ENCODE measurements around the gene COASY.
"Not testable (repeated sequence)": the region's sequence is repeated elsewhere in the genome, so short reads cannot be mapped to it uniquely, and the experiment has no call there.

Gene COASY

GRCh38 chr17:42535155-42536047 lies 26.5 kb upstream of the COASY start:
- DNase-seq = no peak

DNA sequence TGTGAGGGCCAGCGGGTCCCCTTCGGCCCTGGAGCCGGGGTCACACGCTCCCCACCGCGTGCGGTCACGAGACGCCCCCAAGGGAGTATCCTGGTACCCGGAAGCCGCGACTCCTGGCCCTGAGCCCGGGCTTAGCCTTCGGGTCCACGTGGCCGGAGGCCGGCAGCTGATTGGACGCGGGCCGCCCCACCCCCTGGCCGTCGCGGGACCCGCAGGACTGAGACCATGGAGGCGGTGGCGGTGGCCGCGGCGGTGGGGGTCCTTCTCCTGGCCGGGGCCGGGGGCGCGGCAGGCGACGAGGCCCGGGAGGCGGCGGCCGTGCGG lies 25.9 kb upstream of the COASY start, which contains the start of gene NAGLU:
NAGLU (plus strand) TSS at position 194 of the 324 bp plus-strand sequence; CDS start at position 226, 32 bp downstream.
- peak; percentile 56 for DNase-seq

- DNase-seq = peak; percentile 33
Observed at GRCh38 chr17:42536372-42537155, 25.4 kb upstream of the COASY start.

DNA sequence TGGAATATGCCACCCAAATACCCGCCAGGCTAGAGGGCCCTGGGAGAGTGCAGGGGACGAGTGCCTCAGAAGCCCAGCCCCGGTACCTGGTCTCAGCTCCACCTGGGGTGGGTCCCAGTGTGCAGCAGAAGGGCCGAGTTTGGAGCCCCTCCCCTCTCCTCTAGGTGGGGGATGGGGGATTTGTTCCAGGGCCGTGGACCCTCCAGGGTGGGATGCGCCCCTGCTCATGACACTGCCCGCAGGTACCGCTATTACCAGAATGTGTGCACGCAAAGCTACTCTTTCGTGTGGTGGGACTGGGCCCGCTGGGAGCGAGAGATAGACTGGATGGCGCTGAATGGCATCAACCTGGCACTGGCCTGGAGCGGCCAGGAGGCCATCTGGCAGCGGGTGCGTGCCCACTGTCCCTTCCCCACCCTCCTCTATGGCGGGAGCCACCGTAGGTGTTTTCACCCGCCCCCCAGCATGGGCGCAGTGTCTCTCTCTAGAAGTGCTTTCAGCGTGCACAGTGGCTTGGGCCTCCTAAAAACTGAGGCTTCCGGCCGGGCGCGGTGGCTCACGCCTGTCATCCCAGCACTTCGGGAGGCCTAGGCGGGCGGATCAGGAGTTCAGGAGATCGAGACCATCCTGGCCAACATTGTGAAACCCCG lies 24.7 kb upstream of the COASY start:
- DNase-seq = no peak

- DNase-seq = no peak
Observed at GRCh38 chr17:42537826-42538451, 24.0 kb upstream of the COASY start.

- DNase-seq = no peak
Observed at GRCh38 chr17:42538482-42538881, 23.5 kb upstream of the COASY start.

- not testable (repeated sequence) for DNase-seq
Observed at GRCh38 chr17:42540558-42540957, 21.4 kb upstream of the COASY start.

GRCh38 chr17:42541041-42541833 lies 20.7 kb upstream of the COASY start:
- DNase-seq = no peak

GRCh38 chr17:42543190-42544079 lies 18.5 kb upstream of the COASY start:
- DNase-seq = no peak

- no peak for DNase-seq
Observed at GRCh38 chr17:42544874-42545283, 17.1 kb upstream of the COASY start.

- not testable (repeated sequence) for DNase-seq
Observed at GRCh38 chr17:42545755-42546505, 16.0 kb upstream of the COASY start.

GRCh38 chr17:42547001-42547461 lies 14.9 kb upstream of the COASY start:
- no peak for DNase-seq

DNA sequence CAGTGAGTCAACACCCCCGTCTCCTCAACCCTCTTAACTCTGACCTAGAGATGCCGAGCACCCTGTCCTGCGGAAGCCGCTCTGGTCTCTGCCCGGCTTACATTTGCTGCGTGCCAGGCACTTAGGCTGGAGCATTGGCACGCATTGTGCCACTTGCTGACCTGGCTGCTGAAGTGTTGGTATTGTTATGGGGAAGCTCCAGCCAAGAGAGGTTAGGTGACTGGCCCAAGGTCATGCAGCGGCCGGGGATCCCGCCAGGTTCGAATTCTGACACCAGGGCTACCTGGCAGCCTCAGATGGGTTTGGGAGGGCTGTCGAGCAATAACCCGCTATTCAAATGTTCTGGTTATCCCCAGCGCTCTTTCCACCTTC lies 14.3 kb upstream of the COASY start:
- no peak for DNase-seq

DNA sequence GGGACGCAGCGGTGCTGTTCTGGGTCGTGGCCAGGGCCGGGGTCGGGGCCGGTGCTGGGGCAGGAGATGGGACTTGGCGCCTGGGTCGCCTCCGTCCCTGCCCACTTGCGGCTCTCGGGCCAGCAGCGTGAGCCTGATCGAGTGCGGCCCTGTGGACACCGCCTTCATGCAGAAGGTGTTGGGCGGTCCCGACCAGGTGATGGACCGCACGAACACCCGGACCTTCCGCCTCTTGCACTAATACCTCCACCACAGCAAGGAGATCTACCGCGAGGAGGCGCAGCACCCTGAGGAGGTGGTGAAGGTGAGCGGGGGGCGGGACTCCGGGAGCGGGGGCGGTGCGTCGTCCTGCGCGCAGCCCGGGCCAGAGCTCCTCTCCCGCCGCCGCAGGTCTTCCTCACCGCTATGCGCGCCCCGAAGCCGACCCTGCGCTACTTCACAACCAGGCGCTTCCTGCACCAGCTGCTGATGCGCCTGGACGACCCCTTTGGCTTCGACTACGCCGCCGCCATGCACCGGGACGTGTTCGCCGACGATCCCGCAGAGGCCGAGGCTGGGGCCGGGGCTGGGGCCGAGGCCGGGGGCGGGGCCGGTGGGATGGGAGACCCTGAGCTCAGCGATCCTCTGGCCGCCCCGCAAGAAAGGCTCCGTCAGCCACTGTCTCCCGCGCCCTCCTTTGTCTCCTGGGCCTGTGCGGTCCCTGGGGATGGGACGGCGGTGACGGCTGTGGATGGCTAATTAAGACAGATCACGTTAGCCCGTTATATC lies 13.7 kb upstream of the COASY start:
- peak; percentile 45 for DNase-seq

- no peak for DNase-seq
Observed at GRCh38 chr17:42548993-42549755, 12.8 kb upstream of the COASY start.

- not testable (repeated sequence) for DNase-seq
Observed at GRCh38 chr17:42552736-42553135, 9.2 kb upstream of the COASY start, which contains the start of gene HSD17B1. Gene HSD17B1 (plus strand): TSS chr17:42552923. CDS start chr17:42552934, 11 bp downstream.

DNA sequence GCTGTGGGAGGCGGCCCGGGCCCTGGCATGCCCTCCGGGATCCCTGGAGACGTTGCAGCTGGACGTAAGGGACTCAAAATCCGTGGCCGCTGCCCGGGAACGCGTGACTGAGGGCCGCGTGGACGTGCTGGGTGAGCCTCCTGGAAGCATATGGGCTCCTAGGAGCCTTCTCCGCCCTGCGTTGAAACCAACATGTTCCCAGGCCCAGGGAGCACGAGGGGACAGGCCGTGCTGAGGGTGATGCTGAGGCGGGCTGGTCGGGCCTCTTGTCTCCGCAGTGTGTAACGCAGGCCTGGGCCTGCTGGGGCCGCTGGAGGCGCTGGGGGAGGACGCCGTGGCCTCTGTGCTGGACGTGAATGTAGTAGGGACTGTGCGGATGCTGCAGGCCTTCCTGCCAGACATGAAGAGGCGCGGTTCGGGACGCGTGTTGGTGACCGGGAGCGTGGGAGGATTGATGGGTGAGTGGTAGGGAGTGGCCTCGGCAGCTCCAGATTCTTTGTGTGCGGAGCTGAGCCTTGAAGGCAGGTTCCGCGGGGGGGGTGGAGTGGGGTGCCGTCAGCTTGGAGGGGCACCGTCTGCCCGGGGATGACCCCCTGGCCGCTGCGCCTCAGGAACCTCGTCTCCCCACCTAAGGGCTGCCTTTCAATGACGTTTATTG lies 8.7 kb upstream of the COASY start:
- DNase-seq = no peak

DNA sequence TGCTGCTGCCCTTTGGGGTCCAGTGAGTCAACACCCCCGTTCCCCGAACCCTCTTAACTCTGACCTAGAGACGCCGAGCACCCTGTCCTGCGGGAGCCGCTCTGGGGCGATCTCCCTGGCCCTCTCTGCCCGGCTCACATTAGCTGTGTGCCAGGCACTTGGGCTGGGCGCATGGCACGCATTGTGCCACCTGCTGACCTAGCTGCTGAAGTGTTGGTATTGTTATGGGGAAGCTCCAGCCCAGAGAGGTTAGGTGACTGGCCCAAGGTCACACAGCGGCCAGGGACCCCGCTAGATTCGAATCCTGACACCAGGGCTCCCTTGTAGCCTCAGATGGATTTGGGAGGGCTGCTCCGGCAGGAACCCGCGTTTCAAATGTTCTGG lies 8.1 kb upstream of the COASY start:
- DNase-seq = no peak

All from kidney glomerular epithelial cell (primary cell).